OCI-LY7 (cell line): Measurements from ENCODE around the gene MRPL28.

Experiments
- CTCF ChIP-seq: fragments of 200-600 bp; sonication (generic); conservative IDR thresholded peaks from 2 replicates; pipeline ENCODE4 v1.5.1; 2014; ENCODE audit warnings: mild to moderate bottlenecking, antibody characterized with exemption, low read length, moderate library complexity, mixed read lengths
- EZH2phosphoT487 ChIP-seq: fragments of 200-600 bp; sonication (generic); IDR thresholded peaks from 2 replicates; pipeline ENCODE4 v1.6.1; 2018; ENCODE audit warnings: low read depth, borderline replicate concordance, mild to moderate bottlenecking, mixed run types, antibody characterized with exemption, low read length, moderate library complexity, mixed read lengths

DNA sequence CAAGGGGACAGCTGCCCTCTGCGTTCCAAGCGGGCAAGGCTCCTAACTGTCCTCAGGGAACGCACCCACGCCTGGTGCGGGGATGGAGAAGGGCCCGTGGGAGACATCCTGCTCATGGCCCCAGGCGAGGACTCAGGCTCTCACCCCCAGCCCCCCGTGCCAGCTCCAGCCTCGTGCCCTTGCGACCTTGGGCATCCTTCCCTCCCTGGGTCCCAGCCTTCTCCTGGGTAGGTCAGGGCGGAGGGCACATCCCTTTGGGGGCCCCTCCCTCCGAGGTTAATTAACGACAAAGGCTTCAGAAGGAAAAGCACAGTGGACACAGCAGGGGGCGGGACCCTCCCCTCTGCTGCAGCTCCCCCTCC lies 8.5 kb upstream of the MRPL28 start:
- no peak for TF ChIP-seq CTCF
- no peak for TF ChIP-seq EZH2phosphoT487
